Measurements from ENCODE around the gene SLCO4A1.

The SLCO4A1 gene

DNA sequence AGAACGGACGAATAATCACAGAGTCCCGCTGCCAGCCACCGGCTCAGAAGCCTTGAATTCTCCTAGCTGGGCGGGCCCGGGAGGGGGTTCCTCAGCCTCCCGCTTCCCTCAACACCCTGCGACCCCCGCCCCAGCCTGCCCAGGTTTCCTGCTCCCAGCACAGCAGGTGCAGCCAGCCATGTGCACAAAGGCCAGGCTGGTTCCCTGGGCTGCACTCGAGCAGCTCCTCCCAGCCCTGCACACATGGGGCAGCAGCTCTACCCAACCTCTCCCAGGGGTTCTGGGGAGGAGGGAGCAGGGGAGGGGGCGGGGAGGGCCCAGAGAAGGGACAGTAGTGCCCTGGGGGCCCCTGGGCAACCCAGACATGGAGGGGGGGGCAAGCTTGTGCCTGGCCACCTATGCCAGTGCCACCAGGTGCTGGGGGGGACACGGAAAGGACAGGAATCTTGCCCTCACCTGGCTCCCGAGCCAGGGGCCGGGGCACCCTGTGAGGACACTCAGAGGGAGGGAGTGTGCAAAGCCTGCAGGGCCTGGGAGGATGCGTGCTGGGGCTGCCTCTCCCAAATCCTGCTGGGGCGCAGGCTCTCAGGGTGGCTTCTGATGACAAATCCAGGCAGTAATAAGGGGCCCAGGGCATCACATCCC lies 65.1 kb downstream of the SLCO4A1 start:
- Histone ChIP-seq H2AFZ (no peak overlapping the region), H3K9ac (no peak overlapping the region), H3K4me2 (ENCODE audit: low read length) (no peak overlapping the region), H3K4me3 (ENCODE audit: low read depth, low read length) (no peak overlapping the region), H3K4me1 (no peaks in the 10 kb centered on the region), H3K79me2 (no peaks in the 10 kb centered on the region), H3K27me3 (ENCODE audit: control insufficient read depth, insufficient read depth, low read length) (no peaks in the 10 kb centered on the region), H3K9me3 (ENCODE audit: control insufficient read depth, low read length) (no peaks in the 10 kb centered on the region), H3K36me3 (ENCODE audit: control insufficient read depth, insufficient read depth, low read length) (no peaks in the 10 kb centered on the region), H3K27ac (no peak overlapping the region)
- TF ChIP-seq, protein P1, sequence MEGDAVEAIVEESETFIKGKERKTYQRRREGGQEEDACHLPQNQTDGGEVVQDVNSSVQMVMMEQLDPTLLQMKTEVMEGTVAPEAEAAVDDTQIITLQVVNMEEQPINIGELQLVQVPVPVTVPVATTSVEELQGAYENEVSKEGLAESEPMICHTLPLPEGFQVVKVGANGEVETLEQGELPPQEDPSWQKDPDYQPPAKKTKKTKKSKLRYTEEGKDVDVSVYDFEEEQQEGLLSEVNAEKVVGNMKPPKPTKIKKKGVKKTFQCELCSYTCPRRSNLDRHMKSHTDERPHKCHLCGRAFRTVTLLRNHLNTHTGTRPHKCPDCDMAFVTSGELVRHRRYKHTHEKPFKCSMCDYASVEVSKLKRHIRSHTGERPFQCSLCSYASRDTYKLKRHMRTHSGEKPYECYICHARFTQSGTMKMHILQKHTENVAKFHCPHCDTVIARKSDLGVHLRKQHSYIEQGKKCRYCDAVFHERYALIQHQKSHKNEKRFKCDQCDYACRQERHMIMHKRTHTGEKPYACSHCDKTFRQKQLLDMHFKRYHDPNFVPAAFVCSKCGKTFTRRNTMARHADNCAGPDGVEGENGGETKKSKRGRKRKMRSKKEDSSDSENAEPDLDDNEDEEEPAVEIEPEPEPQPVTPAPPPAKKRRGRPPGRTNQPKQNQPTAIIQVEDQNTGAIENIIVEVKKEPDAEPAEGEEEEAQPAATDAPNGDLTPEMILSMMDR (IDR thresholded peaks at IDR 0.05), result no peak

DNA sequence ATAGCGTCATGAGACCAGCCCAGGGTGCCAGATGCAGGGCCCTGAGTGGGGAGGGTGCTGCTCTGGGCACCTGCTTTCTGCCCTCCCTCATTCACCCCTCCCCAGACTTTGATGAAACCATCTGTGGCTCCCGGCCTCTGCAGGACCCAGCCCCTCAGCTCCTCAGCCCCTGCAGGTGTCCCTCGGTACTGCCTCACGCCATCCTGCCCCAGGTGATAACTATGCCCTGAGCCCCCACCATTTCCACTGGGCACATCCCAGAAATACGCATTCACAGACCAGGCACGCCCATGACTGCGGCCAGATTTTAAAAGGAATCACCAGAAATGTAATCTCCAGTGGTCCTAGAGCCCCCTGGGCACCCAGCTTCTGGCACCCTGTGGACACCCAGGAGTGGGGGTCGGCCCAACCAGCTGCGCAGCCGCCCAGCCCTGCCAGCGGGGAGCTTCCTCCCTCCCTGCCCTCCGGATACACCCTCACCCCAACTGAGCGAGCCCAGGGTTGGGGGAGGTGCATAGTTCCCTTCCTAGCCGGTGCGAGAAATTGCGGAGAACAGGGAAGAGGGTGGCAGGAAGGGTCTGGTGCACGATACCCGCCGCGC lies 65.7 kb downstream of the SLCO4A1 start:
- no peaks in the 10 kb centered on the region for H3K79me2 ChIP-seq
- no peak overlapping the region for H3K27ac ChIP-seq
- H3K36me3 ChIP-seq (ENCODE audit: control insufficient read depth, insufficient read depth, low read length), result no peaks in the 10 kb centered on the region
- no peaks in the 10 kb centered on the region for H3K27me3 ChIP-seq (ENCODE audit: control insufficient read depth, insufficient read depth, low read length)
- H3K4me2 ChIP-seq (ENCODE audit: low read length), result no peak overlapping the region
- no peaks in the 10 kb centered on the region for H3K4me1 ChIP-seq
- H2AFZ ChIP-seq, result no peak overlapping the region
- TF ChIP-seq, protein P1 (IDR thresholded peaks at IDR 0.05), result no peak
- H3K9ac ChIP-seq, result no peak overlapping the region
- H3K9me3 ChIP-seq (ENCODE audit: control insufficient read depth, low read length), result no peaks in the 10 kb centered on the region
- H3K4me3 ChIP-seq (ENCODE audit: low read depth, low read length), result no peak overlapping the region

DNA sequence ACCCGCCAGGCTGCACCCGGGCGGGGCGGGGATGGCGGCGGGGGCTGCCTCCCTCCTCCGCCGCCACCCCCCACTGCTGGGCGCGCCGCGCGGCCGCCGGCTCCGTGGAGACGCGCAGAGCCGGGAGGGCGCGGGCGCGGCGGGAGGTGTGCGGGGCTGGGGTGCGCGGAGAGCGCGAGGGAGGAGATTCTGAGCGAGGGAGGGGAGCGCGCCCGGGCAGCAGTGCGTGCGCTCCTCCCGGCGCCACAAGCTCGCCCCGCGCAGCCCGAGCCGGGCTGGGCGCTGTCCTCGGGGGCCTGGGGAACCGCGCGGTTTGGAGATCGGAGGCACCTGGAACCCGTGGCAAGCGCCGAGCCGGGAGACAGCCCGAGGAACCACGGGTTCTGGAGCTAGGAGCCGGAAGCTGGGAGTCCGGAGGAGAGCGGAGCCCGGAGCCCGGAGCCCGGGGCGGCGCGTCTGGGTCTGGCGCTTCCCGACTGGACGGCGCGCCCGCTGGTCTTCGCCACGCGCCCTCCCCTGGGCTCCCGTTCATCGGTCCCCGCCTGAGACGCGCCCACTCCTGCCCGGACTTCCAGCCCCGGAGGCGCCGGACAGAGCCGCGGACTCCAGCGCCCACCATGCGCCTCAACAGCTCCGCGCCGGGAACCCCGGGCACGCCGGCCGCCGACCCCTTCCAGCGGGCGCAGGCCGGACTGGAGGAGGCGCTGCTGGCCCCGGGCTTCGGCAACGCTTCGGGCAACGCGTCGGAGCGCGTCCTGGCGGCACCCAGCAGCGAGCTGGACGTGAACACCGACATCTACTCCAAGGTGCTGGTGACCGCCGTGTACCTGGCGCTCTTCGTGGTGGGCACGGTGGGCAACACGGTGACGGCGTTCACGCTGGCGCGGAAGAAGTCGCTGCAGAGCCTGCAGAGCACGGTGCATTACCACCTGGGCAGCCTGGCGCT lies 66.6 kb downstream of the SLCO4A1 start, which contains the start of gene NTSR1:
NTSR1 (plus strand) TSS at position 246 of the 946 bp plus-strand sequence; CDS start at position 618, 372 bp downstream.
- no peaks in the 10 kb centered on the region for H3K4me1 ChIP-seq
- no peaks in the 10 kb centered on the region for H3K27me3 ChIP-seq (ENCODE audit: control insufficient read depth, insufficient read depth, low read length)
- no peak within 1 kb of the TSS for H3K27ac ChIP-seq
- H2AFZ ChIP-seq, result no peak within 1 kb of the TSS
- no peak within 1 kb of the TSS for H3K4me3 ChIP-seq (ENCODE audit: low read depth, low read length)
- no peak within 1 kb of the TSS for H3K4me2 ChIP-seq (ENCODE audit: low read length)
- H3K9ac ChIP-seq, result no peak within 1 kb of the TSS
- TF ChIP-seq, protein P1 (IDR thresholded peaks at IDR 0.05), result no peak
- H3K36me3 ChIP-seq (ENCODE audit: control insufficient read depth, insufficient read depth, low read length), result no peaks in the 10 kb centered on the region
- no peaks in the 10 kb centered on the region for H3K9me3 ChIP-seq (ENCODE audit: control insufficient read depth, low read length)
- H3K79me2 ChIP-seq, result no peaks in the 10 kb centered on the region

DNA sequence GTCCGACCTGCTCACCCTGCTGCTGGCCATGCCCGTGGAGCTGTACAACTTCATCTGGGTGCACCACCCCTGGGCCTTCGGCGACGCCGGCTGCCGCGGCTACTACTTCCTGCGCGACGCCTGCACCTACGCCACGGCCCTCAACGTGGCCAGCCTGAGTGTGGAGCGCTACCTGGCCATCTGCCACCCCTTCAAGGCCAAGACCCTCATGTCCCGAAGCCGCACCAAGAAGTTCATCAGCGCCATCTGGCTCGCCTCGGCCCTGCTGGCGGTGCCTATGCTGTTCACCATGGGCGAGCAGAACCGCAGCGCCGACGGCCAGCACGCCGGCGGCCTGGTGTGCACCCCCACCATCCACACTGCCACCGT lies 67.2 kb downstream of the SLCO4A1 start:
- no peaks in the 10 kb centered on the region for H3K79me2 ChIP-seq
- no peak overlapping the region for H2AFZ ChIP-seq
- no peak overlapping the region for H3K4me3 ChIP-seq (ENCODE audit: low read depth, low read length)
- H3K27ac ChIP-seq, result no peak overlapping the region
- no peak overlapping the region for H3K9ac ChIP-seq
- H3K27me3 ChIP-seq (ENCODE audit: control insufficient read depth, insufficient read depth, low read length), result no peaks in the 10 kb centered on the region
- H3K4me1 ChIP-seq, result no peaks in the 10 kb centered on the region
- no peak overlapping the region for H3K4me2 ChIP-seq (ENCODE audit: low read length)
- H3K9me3 ChIP-seq (ENCODE audit: control insufficient read depth, low read length), result no peaks in the 10 kb centered on the region
- TF ChIP-seq, protein P1 (IDR thresholded peaks at IDR 0.05), result no peak
- H3K36me3 ChIP-seq (ENCODE audit: control insufficient read depth, insufficient read depth, low read length), result no peaks in the 10 kb centered on the region
